ENCODE data around the gene SLC45A2. TPM values are rescaled to one million over a fixed set of nuclear protein-coding genes. Genes with fewer than 3 reads are reported as not detected.

SLC45A2 gene
- polyA plus RNA-seq, 1 of the 3 experiments (the other 2 are of a cell fraction), result 0.02 TPM

DNA sequence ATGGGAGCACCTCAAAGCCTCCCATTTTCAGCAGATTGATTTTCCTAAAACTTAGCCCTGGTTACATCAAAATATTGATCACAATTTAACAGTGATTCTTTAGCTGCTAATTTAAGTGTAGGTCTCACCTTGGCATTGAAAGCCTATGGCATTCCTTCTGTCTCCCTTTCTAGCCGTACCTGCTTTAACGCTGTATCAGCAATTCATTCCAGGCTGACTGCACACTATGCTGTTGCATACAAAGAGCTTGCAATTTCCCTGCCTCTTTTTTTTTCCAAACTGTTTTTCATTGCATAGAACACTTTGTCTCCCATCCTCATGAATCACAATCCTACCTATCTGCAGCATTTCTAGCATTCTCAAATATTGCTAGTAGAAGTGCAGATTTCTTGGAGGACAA, 32.3 kb upstream of the SLC45A2 start (continued):
- TF ChIP-seq ZBTB33 (IDR thresholded peaks at IDR 0.05; ENCODE audit: borderline replicate concordance, low read depth) (no peak), ELF1 (IDR thresholded peaks at IDR 0.05) (no peak), SIN3A (IDR thresholded peaks at IDR 0.05; ENCODE audit: borderline replicate concordance, low read depth, low read length) (no peak), RXRA (IDR thresholded peaks at IDR 0.05; ENCODE audit: borderline replicate concordance, low read depth) (no peak), NRF1 (IDR thresholded peaks at IDR 0.05; ENCODE audit: low read depth, low read length) (no peak), TCF12 (IDR thresholded peaks at IDR 0.05) (no peak), TEAD4 (IDR thresholded peaks at IDR 0.05; ENCODE audit: borderline replicate concordance, insufficient read depth) (no peak), NFIC (IDR thresholded peaks at IDR 0.05; ENCODE audit: borderline replicate concordance) (no peak), YY1 (IDR thresholded peaks at IDR 0.05; ENCODE audit: low read depth) (no peak), POLR2AphosphoS5 (IDR thresholded peaks at IDR 0.05; ENCODE audit: low read depth, low read length) (no peak)

DNA sequence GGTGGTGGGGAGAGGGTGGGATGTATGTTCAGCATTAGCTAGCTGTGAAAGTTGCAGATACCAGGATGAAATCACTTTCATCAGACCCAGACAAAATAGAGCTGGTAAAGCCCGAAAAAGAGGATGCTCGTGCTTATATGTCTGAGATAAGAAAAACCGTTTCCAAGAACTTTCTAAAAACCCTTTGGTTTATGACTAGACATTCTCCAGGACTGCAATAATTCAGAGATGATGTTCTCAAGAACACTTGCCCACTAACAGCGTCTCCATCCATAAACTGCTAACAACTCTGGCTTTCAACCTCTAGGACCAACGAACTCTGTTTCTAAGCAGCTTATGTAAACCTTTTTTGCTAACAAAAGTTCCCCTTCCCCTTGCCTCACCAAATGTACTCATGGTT, 31.7 kb upstream of the SLC45A2 start:
- POLR2A ChIA-PET, result no interaction called here
- H3K4me2 ChIP-seq, result no peak overlapping the region
- no peaks in the 10 kb centered on the region for H3K79me2 ChIP-seq (ENCODE audit: insufficient read depth)
- TF ChIP-seq, protein P1, sequence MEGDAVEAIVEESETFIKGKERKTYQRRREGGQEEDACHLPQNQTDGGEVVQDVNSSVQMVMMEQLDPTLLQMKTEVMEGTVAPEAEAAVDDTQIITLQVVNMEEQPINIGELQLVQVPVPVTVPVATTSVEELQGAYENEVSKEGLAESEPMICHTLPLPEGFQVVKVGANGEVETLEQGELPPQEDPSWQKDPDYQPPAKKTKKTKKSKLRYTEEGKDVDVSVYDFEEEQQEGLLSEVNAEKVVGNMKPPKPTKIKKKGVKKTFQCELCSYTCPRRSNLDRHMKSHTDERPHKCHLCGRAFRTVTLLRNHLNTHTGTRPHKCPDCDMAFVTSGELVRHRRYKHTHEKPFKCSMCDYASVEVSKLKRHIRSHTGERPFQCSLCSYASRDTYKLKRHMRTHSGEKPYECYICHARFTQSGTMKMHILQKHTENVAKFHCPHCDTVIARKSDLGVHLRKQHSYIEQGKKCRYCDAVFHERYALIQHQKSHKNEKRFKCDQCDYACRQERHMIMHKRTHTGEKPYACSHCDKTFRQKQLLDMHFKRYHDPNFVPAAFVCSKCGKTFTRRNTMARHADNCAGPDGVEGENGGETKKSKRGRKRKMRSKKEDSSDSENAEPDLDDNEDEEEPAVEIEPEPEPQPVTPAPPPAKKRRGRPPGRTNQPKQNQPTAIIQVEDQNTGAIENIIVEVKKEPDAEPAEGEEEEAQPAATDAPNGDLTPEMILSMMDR (IDR thresholded peaks at IDR 0.05), result no peak
- TF ChIP-seq JUND (IDR thresholded peaks at IDR 0.05) (no peak), TAF1 (IDR thresholded peaks at IDR 0.05; ENCODE audit: borderline replicate concordance, low read depth, low read length) (no peak), RAD21 (IDR thresholded peaks at IDR 0.05; ENCODE audit: low read length) (no peak), SMC3 (IDR thresholded peaks at IDR 0.05; ENCODE audit: low read depth, low read length) (no peak)
- H4K20me1 ChIP-seq (ENCODE audit: insufficient read depth), result no peaks in the 10 kb centered on the region
- H3K4me3 ChIP-seq (ENCODE audit: low read depth in 2 of 2, low read length in 1 of 2), result no peak overlapping the region
- CTCF ChIA-PET, result interaction anchor here (1.4 kb wide), 1 partner anchor 7 kb away, joined by 3 read pairs; no protein-coding TSS in a partner anchor
- no peak overlapping the region for H3K9ac ChIP-seq
- H3K36me3 ChIP-seq (replicated peaks in 1 of 2; ENCODE audit: control insufficient read depth in 1 of 2, insufficient read depth in 2 of 2, low read length in 1 of 2), result peaks cover 0 to 3% of the 10 kb centered on the region in 2 experiments
- no peaks in the 10 kb centered on the region for H3K9me2 ChIP-seq
- peaks cover 3% of the 10 kb centered on the region for H3F3A ChIP-seq (replicated peaks; ENCODE audit: insufficient read depth)
- no peak overlapping the region for H2AFZ ChIP-seq (ENCODE audit: low read depth)
- H3K9me3 ChIP-seq, result no peaks in the 10 kb centered on the region
- no peak for DNase-seq
- 74% methylated on average over 5 of the region's 5 CpGs for WGBS (ENCODE audit: low lambda C conversion rate)
- H3K4me1 ChIP-seq (ENCODE audit: control insufficient read depth in 1 of 2, insufficient read depth in 2 of 2, low read depth in 1 of 2, low read length in 1 of 2), result peaks cover 0 to 2% of the 10 kb centered on the region in 2 experiments; a peak in 1 of 4 replicates
- no peaks in the 10 kb centered on the region for H3K27me3 ChIP-seq (ENCODE audit: insufficient read depth)
- no peak overlapping the region for H3K27ac ChIP-seq (ENCODE audit: low read depth in 2 of 2, low read length in 1 of 2)
